Natural killer cell (primary cell): ENCODE measurements around the gene IQCK. TPM values are rescaled to one million over a fixed set of nuclear protein-coding genes. Genes with fewer than 3 reads are reported as not detected.

Experiments
- ATAC-seq, 3 donors: fragments of 150-1000 bp in 2 of 3; fragments of 200-7000 bp in 1 of 3; cut with Tn5 transposase; 1 replicate in 1 of 3; 2 replicates in 2 of 3; pipeline ENCODE4 v1.10.0; 2021; ENCODE audit warnings: mild to moderate bottlenecking in 2 of 3, moderate library complexity in 2 of 3
- DNase-seq, 2 donors: peaks; one replicate each; pipeline versions ENCODE4 v3.0.0 to v3.0.0-alpha.2; 2013 to 2021; ENCODE audit warnings: mixed read lengths in 1 of 2
- H3K27ac ChIP-seq: one replicate; pipeline ENCODE4 v1.5.1; 2013; ENCODE audit warnings: mild to moderate bottlenecking, low read length
- H3K27me3 ChIP-seq: one replicate; pipeline ENCODE4 v1.6.1; 2013; ENCODE audit warnings: low read length; ENCODE audit not compliant: control insufficient read depth, insufficient read depth
- H3K36me3 ChIP-seq: one replicate; pipeline ENCODE4 v1.6.1; 2013; ENCODE audit warnings: low read length; ENCODE audit not compliant: control insufficient read depth, insufficient read depth
- H3K4me1 ChIP-seq: one replicate; pipeline ENCODE4 v1.6.1; 2013; ENCODE audit warnings: low read length; ENCODE audit not compliant: control insufficient read depth, insufficient read depth
- H3K4me3 ChIP-seq: one replicate; pipeline ENCODE4 v1.5.1; 2013; ENCODE audit warnings: low read length
- H3K9me3 ChIP-seq: one replicate; pipeline ENCODE4 v1.6.1; 2013; ENCODE audit warnings: low read length; ENCODE audit not compliant: control insufficient read depth, insufficient read depth
- H3K27ac Mint-ChIP-seq, 2 donors: one replicate each; pipeline ENCODE4 v1.8.0; 2022; ENCODE audit warnings: mild to moderate bottlenecking in 2 of 2, mixed read lengths in 2 of 2, moderate library complexity in 1 of 2
- H3K27me3 Mint-ChIP-seq, 2 donors: one replicate each; pipeline ENCODE4 v1.8.0; 2022; ENCODE audit warnings: low read depth in 2 of 2, mixed read lengths in 2 of 2
- H3K36me3 Mint-ChIP-seq: one replicate; pipeline ENCODE4 v1.8.0; 2022; ENCODE audit warnings: mixed read lengths
- H3K4me1 Mint-ChIP-seq, 2 donors: one replicate each; pipeline ENCODE4 v1.8.0; 2022; ENCODE audit warnings: mixed read lengths in 2 of 2
- H3K4me3 Mint-ChIP-seq: one replicate; pipeline ENCODE4 v1.8.0; 2022; ENCODE audit warnings: mild to moderate bottlenecking, moderate library complexity, mixed read lengths
- H3K9me3 Mint-ChIP-seq, 2 donors: one replicate each; pipeline ENCODE4 v1.8.0; 2022; ENCODE audit warnings: mixed read lengths in 2 of 2
- WGBS: methylation state at CpG from one replicate; pipeline ENCODE4 v1.1.7; 2013; ENCODE audit warnings: missing lambda C conversion rate; ENCODE audit not compliant: insufficient coverage; 5-methylcytosine and 5-hydroxymethylcytosine counted together
- intact Hi-C: fragments of 100-400 bp; cut with micrococcal nuclease; formaldehyde crosslinking; loops from one replicate; pipeline ENCODE4 v1.14.2; 2022
- total RNA-seq, 4 donors: library from RNA; stranded (reverse); fragments of 120-200 nt in 1 of 4; gene quantifications; one replicate each; pipeline versions ENCODE4 v1.2.3 to v1.2.4, GENCODE V29; 2013 to 2022
- TF ChIP-seq, protein P1 (sequence below): fragments of 200-600 bp; IDR thresholded peaks from one replicate; pipeline ENCODE4 v1.8.0; 2022; ENCODE audit warnings: antibody characterized with exemption

The IQCK gene
- total RNA-seq, 3 donors from 2014 or later (not counting 1 experiment from before 2014, with no cell fraction given): 0.38 to 1.8 (median 0.68) TPM

DNA sequence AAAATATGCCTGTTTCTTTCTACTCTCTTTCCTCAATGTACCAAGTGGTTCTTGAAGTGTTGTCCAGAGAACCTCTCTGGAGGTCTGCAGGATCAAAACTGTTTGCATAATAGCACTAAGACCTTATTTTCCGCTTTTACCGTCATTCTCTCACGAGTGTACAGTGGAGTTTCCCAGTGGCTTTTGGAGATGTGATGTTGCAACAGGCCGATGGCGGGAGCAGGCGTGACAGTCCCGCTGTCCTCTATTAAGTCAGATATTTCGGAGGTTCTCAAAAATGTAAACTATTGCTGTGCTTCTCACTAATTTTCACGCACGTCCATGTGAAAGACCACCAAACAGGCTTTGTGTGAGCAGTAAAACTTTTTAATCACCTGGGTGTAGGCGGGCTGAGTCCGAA, 174.8 kb downstream of the IQCK start:
- Mint-ChIP-seq H3K36me3 (no peaks in the 10 kb centered on the region), H3K9me3 (no peaks in the 10 kb centered on the region)

DNA sequence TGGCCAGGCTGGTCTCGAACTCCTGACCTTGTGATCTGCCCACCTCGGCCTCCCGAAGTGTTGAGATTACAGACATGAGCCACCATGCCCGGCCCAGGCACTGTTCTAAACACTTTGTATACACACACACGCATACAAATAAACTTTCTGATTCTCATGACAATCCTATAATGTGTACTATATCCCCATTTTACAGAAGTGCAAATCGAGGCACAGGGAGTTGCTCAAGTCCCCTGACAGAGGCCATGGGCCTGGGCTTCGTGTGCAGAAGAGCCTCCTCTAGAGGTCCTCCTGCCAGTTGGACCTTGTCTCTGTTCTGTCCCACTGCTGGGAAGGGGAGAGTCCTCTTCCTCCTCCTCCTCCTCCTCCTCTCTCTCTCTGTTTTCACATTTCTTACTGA, 176.5 kb downstream of the IQCK start:
- Mint-ChIP-seq H3K9me3 (no peaks in the 10 kb centered on the region), H3K36me3 (no peaks in the 10 kb centered on the region), H3K4me1 (peaks cover 0 to 6% of the 10 kb centered on the region in 2 donors), H3K27ac (no peak overlapping the region), H3K4me3 (no peak overlapping the region), H3K27me3 (peaks cover 3 to 10% of the 10 kb centered on the region in 2 donors)
- 79% methylated on average over 7 of the region's 7 CpGs for whole genome bisulfite sequencing
- Histone ChIP-seq H3K9me3 (no peaks in the 10 kb centered on the region), H3K4me1 (no peaks in the 10 kb centered on the region), H3K4me3 (no peak overlapping the region), H3K36me3 (no peaks in the 10 kb centered on the region), H3K27ac (no peak overlapping the region), H3K27me3 (no peaks in the 10 kb centered on the region)
- DNase-seq (no peak), ATAC-seq (no peak)
- TF ChIP-seq, protein P1, sequence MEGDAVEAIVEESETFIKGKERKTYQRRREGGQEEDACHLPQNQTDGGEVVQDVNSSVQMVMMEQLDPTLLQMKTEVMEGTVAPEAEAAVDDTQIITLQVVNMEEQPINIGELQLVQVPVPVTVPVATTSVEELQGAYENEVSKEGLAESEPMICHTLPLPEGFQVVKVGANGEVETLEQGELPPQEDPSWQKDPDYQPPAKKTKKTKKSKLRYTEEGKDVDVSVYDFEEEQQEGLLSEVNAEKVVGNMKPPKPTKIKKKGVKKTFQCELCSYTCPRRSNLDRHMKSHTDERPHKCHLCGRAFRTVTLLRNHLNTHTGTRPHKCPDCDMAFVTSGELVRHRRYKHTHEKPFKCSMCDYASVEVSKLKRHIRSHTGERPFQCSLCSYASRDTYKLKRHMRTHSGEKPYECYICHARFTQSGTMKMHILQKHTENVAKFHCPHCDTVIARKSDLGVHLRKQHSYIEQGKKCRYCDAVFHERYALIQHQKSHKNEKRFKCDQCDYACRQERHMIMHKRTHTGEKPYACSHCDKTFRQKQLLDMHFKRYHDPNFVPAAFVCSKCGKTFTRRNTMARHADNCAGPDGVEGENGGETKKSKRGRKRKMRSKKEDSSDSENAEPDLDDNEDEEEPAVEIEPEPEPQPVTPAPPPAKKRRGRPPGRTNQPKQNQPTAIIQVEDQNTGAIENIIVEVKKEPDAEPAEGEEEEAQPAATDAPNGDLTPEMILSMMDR: no peak
- intact Hi-C loops: no loop called here

More for the DNA sequence above, 174.8 kb downstream of the IQCK start:
- H3K4me3 Mint-ChIP-seq: no peak overlapping the region
- Histone ChIP-seq H3K36me3 (no peaks in the 10 kb centered on the region), H3K4me3 (no peak overlapping the region), H3K4me1 (no peaks in the 10 kb centered on the region), H3K27ac (no peak overlapping the region), H3K27me3 (no peaks in the 10 kb centered on the region), H3K9me3 (no peaks in the 10 kb centered on the region)
- ATAC-seq (no peak), DNase-seq (no peak)
- TF ChIP-seq, protein P1: no peak
- no peaks in the 10 kb centered on the region for H3K4me1 Mint-ChIP-seq
- intact Hi-C loops: no loop called here
- no peak overlapping the region for H3K27ac Mint-ChIP-seq
- H3K27me3 Mint-ChIP-seq: peaks cover 0 to 4% of the 10 kb centered on the region in 2 donors
- 95% methylated on average over 12 of the region's 12 CpGs for WGBS

DNA sequence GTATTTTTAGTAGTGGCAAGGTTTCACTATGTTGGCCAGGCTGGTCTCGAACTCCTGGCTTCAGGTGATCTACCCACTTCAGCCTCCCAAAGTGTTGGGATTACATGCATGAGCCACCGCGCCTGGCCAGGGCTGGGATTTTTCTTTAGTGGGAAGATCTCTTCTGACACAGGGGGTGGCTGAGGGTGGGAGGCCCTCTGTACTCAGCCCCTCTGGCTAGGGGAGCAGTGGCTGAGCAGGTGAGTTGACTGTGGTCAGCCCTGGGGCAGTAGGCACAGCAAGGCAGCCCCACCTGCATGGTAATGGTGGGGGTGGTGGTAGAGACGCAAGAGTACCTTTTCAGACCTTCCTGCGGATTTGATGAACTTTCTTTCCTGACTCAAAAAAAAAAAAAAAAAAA, 178.9 kb downstream of the IQCK start:
- Histone ChIP-seq H3K4me1 (no peaks in the 10 kb centered on the region), H3K27me3 (no peaks in the 10 kb centered on the region), H3K9me3 (no peaks in the 10 kb centered on the region), H3K27ac (no peak overlapping the region), H3K4me3 (no peak overlapping the region), H3K36me3 (no peaks in the 10 kb centered on the region)
- Mint-ChIP-seq H3K9me3 (no peaks in the 10 kb centered on the region), H3K4me3 (no peak overlapping the region), H3K27me3 (peaks cover 3 to 10% of the 10 kb centered on the region in 2 donors), H3K4me1 (peaks cover 0 to 6% of the 10 kb centered on the region in 2 donors), H3K36me3 (no peaks in the 10 kb centered on the region), H3K27ac (no peak overlapping the region)
- no peak for DNase-seq
- no peak for ATAC-seq
- intact Hi-C loops: no loop called here
- 95% methylated on average over 4 of the region's 5 CpGs for WGBS
- TF ChIP-seq, protein P1: no peak

DNA sequence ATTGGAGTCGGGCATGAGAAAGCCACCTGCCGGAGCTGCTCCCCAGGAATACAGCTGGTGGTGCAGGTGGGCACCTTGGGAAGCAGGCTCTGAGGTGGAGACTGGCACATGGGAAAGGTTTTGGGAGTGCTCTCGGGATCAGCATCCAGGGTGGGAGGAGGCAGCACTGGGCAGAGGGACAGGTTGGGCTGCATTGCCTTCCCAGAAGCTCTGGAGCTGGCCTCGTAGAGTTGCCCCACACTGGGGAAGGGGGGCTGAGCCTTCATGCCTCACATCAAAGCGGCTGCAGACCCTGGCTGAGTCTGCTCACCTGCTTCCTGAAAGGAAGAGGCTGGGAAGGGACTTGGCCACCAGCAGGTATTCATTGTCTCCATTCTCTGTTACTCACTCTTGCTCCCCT, 180.1 kb downstream of the IQCK start:
- no peak overlapping the region for H3K4me3 Mint-ChIP-seq
- H3K27ac Mint-ChIP-seq: no peak overlapping the region
- Histone ChIP-seq H3K27ac (no peak overlapping the region), H3K4me1 (no peaks in the 10 kb centered on the region), H3K27me3 (no peaks in the 10 kb centered on the region), H3K36me3 (no peaks in the 10 kb centered on the region), H3K4me3 (no peak overlapping the region), H3K9me3 (no peaks in the 10 kb centered on the region)
- WGBS: 75% methylated on average over 5 of the region's 5 CpGs
- no peaks in the 10 kb centered on the region for H3K36me3 Mint-ChIP-seq
- ATAC-seq: no peak
- TF ChIP-seq, protein P1: no peak
- intact Hi-C loops: no loop called here
- no peaks in the 10 kb centered on the region for H3K9me3 Mint-ChIP-seq
- H3K4me1 Mint-ChIP-seq: peaks cover 0 to 6% of the 10 kb centered on the region in 2 donors
- H3K27me3 Mint-ChIP-seq: peaks cover 5 to 10% of the 10 kb centered on the region in 2 donors
- DNase-seq: no peak
